ENCODE data around the gene RAB11FIP2.
"Not testable (repeated sequence)": the region's sequence is repeated elsewhere in the genome, so short reads cannot be mapped to it uniquely, and the experiment has no call there.

Gene RAB11FIP2, protein sequence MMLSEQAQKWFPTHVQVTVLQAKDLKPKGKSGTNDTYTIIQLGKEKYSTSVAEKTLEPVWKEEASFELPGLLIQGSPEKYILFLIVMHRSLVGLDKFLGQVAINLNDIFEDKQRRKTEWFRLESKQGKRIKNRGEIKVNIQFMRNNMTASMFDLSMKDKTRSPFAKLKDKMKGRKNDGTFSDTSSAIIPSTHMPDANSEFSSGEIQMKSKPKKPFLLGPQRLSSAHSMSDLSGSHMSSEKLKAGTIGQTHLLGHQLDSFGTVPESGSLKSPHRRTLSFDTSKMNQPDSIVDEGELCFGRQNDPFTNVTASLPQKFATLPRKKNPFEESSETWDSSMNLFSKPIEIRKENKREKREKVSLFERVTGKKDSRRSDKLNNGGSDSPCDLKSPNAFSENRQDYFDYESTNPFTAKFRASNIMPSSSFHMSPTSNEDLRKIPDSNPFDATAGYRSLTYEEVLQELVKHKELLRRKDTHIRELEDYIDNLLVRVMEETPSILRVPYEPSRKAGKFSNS

DNA sequence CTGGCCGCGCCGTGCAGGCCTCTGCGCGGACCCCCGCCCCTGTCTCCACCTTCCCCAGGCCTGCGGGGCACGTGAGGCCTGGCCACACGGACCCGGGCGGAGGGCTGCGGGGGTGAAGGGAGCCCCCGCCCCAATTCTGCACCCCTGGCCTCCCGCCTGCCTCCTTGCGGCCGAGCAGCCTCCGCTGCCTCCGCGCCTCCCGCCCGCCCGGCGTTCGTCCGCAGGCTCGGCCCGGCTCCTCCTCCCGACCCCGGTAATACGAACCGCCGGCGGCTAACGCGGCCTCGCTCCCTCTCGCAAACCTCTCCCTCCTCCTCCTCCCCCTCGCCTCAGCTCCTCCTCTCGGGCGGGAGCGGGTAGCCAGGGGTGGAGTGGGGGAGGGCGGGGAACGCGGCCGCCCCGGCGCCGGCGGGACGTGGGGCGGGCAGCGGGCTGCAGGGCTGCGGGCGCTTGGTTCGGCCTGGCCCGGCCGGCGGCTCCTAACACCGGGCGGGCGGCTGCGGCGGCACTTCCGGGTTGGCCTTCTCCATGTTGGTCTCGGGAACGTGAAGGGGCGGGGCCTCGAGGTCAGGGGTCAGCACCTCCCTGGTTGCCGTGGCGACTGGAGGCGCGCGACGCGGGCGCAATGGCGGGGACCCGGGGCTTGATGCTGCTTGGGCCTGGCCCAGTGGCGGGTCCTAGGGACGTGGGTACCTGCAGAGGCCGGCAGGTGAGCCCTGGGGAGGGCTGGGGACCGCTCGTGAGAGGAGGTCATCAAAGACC lies at the start of gene RAB11FIP2:
Gene RAB11FIP2, minus strand, starts transcription at position 547 of the 762 bp plus-strand sequence. CDS start 778 bp downstream, outside the sequence.
- DNase-seq: no peak

DNA sequence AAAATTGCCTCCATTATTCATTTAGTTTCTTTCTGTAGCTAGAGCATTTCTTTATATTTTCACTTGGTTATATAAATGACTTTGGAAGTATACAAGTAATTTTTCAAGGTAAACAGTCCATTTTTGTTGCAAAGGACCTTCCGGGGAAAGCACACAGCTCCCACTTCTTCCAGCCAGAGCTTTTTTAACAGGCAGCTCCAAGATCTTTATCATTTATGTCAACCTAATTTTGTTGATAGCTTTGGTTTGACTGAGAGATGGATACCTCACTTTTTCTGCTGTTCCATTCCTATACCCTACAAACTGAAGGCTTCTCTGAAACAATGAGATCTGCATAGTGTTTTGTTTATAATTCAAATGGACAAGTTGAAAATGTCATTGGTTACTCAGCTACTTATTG lies 49.3 kb upstream of the RAB11FIP2 start:
- DNase-seq: no peak

DNA sequence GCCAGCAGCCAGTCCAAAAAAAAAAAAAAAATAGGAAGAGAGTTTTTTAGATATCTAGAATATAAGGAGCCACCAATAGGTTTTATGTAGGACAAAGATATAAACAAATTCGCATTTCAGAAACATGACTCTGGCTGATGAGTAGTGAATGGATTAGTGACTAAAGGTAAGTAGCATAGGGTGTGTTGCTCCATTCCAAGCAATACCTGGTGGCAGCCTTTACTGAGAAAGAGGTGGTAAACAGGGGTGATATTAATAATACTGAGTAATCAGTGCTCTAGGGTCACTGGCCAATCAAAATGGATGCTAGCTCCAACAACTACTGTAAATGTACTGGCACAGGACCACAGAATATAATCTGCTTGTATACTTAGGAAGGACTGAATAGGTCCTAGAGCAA lies 45.5 kb upstream of the RAB11FIP2 start:
- no peak for DNase-seq

DNA sequence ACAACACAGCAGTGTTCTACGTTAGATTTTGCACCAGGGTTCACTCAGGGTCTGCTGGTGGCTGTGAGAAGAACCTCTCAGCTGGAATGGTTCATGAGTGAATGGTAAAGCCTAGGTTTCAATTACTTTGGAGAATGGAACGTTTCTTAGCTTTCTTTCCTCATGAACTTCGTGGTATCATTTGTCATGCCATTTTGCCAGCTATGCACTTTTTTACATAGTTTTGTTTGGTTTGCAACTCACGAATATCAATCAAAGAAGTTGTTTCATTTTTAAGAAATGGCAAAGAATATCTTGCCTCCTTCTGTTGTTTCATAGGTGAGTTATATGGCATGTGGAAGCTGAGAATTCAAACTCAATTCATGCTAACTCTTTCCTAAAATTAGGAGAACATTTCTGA lies 34.1 kb upstream of the RAB11FIP2 start:
- no peak for DNase-seq

DNA sequence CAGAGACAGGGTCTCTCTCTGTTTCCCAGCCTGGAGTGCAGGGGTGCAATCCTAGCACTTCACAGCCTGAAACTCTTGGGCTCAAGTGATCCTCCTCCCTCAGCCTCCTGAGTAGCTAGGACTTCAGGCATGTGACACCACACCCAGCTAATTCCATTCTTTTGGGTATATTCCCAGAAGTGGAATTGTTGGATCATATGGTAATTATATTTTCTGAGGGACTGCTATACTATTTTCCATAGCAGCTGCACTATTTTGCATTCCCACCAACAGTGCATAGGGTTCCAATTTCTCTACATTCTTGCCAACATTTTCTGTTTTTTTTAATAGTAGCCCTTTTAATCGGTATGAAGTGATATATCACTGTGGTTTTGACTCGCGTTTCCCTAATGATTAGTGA lies 30.0 kb upstream of the RAB11FIP2 start:
- no peak for DNase-seq

DNA sequence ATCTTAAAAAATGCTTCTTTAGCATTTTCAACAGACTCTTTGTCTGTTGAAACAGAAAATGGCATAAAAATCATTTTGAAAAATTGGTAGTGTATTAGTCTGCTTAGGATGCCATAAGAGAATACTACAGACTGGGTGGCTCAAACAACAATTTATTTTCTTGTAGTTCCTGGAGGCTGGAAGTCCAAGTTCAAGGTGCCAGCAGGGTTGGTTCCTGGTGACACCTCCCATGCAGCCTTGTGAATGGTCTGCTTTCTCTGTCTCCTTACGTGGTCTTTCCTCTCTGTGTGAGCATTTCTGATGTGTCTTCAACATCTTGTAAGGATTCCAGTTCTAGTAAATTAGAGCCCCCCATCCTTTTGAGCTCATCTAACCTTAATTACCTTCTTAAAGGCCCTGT lies 26.1 kb upstream of the RAB11FIP2 start:
- DNase-seq: no peak

DNA sequence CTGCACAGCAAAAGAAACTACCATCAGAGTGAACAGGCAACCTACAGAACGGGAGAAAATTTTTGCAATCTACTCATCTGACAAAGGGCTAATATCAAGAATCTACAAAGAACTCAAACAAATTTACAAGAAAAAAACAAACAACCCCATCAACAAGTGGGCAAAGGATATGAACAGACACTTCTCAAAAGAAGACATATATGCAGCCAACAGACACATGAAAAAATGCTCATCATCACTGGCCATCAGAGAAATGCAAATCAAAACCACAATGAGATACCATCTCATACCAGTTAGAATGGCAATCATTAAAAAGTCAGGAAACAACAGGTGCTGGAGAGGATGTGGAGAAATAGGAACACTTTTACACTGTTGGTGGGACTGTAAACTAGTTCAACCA lies 20.6 kb upstream of the RAB11FIP2 start:
- not testable (repeated sequence) for DNase-seq

DNA sequence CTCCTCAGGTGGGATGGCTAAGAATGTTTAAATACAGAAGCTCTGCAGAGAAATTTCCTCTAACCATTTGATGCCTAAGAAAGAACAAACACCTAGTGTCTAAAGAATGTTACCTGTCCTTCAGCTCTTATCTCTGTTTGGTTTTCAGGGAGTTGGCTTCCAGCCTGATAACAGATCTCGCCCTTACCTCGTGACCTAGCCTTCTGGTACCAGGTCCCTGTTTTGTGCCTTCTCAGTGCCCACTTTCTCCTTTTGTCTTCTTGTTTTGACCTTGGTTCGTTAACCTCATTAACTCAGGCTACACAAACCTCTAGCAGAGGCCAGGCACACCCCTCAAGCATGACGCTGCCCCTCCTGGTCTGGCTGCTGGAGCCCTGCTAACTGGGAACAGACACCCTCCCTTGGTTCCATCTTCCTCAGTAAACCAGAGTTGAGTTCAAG lies 16.1 kb upstream of the RAB11FIP2 start:
- no peak for DNase-seq

DNA sequence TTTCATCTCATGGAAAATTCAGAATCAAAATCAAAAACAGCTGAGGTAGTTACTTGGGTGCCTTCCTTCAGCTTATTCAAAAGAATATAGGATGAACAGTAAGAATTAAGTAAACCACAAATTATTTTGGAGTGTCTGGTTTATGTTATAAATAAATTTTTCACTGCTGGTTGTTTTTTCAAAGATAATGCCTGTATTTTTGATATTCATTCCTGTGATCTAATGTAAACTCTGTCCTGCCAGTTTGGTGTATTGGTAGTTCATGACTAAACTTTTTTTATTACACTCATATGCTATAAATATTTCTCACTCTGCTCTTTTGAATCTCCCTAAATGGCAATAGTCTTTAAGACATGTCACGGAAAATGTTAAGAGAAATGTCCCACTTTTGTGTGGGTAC lies 11.6 kb upstream of the RAB11FIP2 start:
- no peak for DNase-seq

DNA sequence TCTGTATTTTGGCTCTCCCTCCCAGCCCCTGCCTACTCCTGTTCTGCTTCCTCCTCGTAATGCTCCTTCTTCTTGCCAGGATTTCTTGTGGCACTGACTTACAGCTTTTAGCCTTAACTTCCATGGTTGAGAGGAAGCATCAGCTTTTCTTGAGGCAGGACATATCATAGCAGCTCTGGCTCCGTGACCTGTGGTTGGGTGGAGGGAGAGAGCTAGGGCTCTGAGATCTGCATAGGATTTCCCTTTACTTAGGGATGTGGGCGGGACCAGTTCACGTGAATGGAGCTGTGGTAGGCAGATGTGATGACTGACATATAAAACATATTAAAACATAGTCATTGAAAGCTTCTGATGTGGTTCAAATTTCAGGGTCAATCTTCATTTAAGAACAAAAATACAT lies 10.6 kb upstream of the RAB11FIP2 start:
- DNase-seq: no peak

DNA sequence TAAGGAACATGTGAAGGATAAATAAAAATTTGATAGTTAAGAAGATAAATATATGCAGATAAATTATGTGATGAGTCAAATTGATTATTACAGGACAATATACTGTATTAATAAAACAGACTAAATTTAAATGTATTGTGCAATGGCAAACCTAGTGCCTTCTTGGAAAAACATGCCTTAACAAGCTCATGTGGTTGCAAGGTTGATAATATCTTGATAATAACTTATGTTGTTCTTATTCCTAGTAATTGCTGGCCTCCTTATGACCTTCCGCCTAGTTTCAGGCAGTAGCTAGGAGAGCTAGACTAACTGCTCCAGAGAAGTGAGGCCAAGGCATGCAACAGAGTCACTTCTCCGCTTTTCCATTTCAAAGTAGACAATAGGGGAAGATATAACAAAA lies 7.6 kb upstream of the RAB11FIP2 start:
- no peak for DNase-seq

DNA sequence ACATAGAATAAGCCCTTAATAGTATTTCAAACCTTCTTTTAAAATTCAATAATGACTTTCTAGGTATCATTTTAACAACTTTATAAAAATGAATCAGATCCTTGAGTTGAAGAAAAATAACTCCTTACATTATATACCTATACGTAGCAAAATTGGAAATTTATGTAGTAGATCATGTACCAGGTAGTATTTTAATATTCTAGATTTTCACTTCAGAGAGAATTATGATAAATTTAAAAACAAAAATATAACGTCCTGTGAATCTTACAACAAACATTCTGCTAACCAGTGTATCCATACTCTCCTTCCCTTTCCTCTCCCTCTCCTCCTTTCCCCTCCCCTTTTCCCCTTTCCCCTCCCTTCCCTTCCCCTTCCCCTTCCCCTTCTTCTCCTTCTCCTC lies 6.1 kb upstream of the RAB11FIP2 start:
- DNase-seq: no peak

DNA sequence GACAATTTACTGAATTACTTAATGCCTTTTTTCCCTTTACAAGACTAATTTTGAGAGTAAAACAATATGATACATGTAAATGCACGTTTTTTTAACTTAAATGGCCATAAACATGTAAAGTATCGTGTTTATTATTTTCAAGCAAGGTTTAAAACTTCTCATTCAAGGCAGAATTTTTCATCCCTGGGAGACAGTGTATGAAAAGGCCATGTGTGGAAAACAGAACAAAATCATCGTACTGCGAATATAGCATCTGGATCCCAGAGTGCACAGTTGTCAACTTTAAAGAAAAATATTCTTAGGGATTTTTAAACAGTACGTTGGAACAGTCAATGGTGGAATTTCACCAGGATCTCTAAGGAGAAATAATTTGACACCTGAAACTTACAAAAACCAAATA lies 1.1 kb upstream of the RAB11FIP2 start:
- DNase-seq: no peak

DNA sequence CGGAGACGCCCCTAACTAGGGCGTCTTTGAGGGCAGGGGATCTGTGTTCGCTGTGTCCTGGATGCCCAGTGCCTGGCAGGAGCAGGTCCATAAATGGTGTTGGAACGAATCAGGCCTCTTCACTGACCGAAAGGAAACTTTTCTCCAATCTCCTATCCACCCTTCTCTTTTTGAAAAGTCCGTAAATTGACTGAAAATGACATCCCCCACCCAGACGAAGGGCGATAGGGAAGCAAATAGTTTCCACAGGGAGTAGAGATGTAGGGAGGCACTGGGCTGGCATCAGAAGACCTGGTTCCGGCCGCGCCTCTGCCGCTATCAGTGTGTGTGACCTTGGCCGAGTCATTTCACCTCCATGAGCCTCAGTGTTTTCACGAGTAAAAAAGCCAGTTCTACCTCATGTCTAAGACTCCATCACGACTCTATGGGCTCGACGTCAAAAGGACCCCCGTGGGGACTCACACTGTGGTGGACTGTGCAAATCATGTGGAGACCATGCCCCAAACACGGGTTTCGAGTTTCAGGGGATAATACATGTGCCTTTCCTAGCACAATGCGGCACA lies 497 bp upstream of the RAB11FIP2 start:
- DNase-seq: no peak

DNA sequence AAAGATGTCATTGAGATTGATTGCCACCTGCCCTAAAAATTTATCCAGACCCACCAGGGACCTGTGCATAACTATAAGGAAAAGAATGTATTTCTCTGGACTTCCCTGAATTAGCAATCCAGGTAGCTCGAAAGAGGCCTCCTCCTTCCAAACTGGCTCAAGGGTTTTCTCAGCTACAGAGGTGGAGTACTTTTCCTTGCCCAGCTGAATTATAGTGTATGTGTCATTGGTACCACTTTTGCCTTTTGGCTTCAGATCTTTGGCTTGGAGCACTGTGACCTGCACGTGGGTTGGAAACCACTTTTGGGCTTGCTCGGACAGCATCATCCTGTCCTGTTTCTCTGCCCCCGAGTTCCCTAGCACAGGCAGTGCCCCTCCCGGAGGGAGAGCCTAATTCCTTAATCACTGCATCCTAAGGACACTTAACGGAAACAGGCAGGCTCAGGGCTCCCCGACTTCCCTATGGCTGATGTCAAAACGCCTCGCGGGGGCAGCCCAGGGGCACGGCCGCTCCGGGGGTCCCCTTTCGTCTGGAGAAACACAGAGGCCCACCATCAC lies 825 bp downstream of the RAB11FIP2 start:
- DNase-seq: no peak

DNA sequence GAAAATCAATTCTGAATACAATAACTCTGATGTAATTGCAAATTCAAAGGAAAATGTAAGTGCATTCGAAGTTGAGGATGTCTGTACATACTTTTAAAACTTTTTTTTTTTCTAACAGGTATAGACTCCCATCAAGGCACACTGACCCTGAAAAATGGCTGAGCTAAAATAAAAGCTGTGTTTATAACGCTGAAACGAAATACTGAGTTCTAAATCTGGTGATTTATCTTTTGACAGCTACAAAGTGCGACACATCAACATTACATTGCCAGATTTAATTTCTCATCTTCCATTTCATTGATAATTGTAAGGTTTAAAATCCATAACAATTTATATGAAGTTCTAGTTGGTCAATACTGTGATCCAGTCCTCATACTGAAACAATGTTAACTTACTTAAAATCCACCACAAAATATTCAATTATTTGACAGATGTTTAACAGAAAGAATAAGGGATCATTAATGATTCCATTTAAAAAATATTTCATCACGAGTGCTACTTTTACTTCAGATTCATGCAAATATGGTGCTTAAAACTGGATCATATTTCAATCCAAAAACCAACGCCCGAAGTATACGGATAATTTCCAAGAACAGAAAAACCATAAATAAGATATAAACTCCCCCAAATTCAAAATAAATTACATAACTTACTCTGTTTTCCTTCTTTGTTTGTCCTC lies 1.4 kb downstream of the RAB11FIP2 start:
- no peak for DNase-seq

DNA sequence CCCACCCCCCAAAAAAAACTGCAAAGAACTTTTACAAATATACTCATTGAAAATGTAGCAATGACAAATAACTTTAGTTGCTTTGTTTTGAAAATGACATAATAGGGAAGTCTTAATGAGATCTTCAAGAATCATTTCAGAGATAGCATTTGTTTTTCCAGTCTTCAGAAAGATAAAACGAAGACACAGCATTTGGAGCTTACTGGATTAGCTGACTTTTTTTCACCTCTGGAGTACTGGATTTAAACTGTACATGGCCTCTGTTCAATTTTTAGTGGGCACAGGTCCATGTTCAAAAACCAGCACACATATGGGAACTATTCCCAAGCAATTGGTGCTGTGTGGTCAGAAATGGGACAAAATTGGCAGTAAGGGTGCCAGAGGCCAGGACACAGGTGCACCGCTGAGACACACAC lies 3.9 kb downstream of the RAB11FIP2 start:
- no peak for DNase-seq

DNA sequence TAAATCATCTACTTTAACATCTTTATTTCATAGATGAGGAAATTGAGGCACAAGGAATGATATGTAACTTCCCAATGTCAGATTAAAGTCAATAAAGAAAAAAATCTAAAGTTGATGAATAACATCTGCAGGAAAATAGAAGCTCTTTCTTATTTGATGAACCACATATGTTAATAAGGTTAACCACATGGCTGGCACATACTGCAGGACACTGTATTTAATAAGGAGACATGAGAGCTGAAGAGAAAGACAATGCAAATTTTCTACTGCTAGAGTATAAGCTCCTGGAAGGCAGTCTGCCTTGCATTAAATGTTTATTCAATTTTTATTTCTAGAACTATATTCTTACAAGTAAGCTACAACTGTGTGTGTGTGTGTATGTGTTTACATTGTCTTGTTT lies 4.4 kb downstream of the RAB11FIP2 start:
- no peak for DNase-seq

DNA sequence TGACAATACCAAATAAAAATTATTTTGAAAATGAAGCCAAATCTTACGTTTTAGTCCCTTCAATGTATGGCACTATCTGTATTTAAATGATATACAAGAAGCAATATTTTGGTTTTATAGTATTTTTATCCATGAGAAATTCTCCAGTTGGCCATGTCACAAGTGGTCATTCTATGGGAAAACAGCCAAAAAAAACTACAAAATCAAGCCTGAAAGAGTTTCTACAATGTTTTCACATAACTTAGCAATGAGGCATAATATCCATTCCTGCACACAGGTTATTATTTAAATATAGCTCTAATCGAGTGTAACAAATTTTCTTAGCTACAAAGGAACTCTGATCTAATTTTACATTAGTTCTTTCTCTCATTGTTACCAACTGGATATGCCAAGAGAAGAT lies 5.4 kb downstream of the RAB11FIP2 start:
- DNase-seq: no peak

DNA sequence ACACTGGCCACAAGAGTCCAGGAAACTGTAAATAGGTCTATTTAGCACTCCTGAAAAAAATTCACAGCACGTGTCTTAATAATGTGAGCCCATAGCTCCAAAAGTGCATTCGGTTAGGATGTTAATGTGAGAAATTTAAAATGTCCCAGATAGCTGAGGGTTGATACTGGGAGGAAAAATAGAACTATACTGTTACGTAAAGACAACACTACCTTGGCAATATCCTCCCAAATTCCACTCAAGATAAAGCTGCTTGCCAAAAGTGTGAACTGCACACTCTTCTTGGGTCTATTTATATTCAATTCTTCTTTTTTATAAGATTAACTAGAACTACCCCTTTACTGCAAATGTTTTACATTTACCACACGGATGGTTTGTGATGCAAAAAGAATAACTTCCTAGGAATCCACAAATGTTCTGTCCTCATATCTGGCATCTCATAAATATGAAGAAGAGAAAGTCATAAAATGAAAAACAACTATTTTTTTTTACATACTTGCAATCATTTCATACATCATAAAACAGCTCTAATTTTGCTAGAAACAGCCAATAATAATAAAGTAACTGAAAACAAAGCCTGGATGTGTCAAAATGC lies 10.4 kb downstream of the RAB11FIP2 start:
- no peak for DNase-seq

DNA sequence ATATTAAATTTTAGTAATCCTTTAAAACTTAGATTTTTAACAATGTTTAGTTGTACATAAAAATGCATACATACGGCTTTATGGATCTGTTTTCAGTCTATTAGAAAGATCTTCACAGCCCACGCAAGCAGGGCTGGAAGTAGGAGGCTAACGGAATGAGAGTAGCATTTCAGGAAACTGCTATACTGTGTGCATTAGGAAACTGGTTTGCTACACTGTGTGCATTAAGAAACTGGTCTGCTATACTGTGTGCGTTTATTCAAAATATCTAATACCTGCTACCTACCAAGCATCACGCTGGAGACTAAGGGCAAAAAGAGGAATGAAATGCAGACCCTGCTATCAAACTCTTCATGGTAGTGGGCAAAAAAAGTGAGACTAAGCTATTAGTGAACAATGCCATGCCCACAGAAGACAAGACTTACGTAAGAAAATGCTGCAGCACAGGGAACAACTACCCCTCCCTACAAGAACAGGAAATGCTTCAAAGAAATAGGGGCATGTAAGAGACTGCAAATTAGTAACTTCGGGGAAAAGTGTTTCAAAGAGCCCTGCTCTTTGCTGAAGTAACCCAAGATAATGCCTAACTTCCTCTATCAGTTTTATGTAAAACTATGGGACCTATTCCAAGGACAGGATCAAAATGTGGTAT lies 11.3 kb downstream of the RAB11FIP2 start:
- no peak for DNase-seq

DNA sequence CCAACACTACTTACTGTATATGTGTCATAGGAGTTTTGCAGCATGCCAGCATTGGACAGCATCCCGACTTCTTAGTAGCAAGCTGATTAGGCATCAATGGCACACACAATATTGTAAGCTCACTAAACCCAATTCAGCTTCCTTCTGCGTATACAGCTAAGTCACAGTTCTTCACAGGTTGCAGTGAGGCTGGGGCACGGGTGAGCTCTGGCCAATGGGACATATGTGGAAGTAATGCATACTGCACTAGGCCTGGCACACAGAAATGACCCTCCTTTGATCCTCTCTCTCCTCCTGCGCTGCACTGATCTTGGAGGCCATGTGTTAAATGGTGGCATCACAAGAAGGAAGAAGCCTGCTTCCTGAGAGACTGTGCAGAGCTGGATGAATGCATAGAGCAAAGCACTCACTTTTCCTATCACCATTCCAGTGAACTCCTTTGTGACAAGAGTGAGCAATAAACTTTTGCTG lies 11.9 kb downstream of the RAB11FIP2 start:
- no peak for DNase-seq

All from SHP77 treated with DMSO at 0.1 percent for 48 hours (cell line).